Measurements from ENCODE around the gene B3GAT3. TPM values are rescaled to one million over a fixed set of nuclear protein-coding genes. Genes with fewer than 3 reads are reported as not detected.
"Not testable (repeated sequence)": the region's sequence is repeated elsewhere in the genome, so short reads cannot be mapped to it uniquely, and the experiment has no call there.

Gene B3GAT3
- total and polyA plus RNA-seq, 9 donors, result 18.7 to 27.2 (median 22.6) TPM

DNA sequence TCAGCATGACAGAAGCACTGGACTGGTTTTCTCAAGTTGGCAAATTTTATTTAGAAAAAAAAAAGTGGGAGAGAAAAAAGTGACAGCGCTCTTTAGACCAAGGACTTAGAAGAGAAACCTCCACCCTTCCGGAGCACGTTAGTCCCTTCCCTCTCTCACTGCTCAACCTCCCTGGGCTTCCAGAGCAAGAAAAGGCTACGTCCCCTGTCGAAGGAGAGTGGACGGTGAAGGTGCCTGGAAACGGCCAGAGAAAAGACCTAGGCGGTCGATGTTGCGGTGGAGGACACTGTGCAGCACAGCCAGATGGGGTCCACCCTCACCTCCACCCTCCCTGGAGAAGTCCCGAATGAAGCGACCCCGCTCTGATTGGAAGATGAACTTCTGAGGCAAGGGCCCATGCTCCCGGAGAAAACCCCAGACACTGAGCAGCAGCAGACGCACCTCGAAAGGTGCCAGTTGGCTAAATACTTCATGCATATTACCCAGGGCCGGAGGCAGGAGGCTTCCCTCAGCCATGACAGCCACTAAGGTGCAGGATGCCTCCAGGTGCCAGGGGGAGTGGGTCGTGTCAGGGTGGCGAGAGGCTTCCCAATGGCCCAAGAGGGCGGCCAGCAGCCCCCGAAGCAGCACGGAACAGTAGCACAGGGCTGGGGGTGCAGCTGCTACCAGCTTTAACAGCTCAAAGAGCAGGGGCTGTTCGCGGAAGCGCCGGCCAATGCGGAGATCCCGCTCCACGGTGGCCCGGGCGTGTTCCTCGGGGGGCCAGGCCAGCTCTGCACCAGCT lies 25.2 kb upstream of the B3GAT3 start:
- no peak for DNase-seq
- WGBS (ENCODE audit: insufficient coverage), result 71% methylated on average over 24 of the region's 32 CpGs
- Histone ChIP-seq H3K4me3 (ENCODE audit: low read length) (no peak overlapping the region), H3K4me1 (ENCODE audit: control insufficient read depth, insufficient read depth, low read length) (peaks cover 23% of the 10 kb centered on the region), H3K27me3 (ENCODE audit: control insufficient read depth, insufficient read depth, low read length) (no peaks in the 10 kb centered on the region), H3K27ac (ENCODE audit: low read length) (peak overlapping the region; percentile 69), H3K9me3 (replicated peaks; ENCODE audit: control insufficient read depth, low read depth, low read length) (no peaks in the 10 kb centered on the region), H3K36me3 (ENCODE audit: control insufficient read depth, insufficient read depth, low read length) (peaks cover 50% of the 10 kb centered on the region)

DNA sequence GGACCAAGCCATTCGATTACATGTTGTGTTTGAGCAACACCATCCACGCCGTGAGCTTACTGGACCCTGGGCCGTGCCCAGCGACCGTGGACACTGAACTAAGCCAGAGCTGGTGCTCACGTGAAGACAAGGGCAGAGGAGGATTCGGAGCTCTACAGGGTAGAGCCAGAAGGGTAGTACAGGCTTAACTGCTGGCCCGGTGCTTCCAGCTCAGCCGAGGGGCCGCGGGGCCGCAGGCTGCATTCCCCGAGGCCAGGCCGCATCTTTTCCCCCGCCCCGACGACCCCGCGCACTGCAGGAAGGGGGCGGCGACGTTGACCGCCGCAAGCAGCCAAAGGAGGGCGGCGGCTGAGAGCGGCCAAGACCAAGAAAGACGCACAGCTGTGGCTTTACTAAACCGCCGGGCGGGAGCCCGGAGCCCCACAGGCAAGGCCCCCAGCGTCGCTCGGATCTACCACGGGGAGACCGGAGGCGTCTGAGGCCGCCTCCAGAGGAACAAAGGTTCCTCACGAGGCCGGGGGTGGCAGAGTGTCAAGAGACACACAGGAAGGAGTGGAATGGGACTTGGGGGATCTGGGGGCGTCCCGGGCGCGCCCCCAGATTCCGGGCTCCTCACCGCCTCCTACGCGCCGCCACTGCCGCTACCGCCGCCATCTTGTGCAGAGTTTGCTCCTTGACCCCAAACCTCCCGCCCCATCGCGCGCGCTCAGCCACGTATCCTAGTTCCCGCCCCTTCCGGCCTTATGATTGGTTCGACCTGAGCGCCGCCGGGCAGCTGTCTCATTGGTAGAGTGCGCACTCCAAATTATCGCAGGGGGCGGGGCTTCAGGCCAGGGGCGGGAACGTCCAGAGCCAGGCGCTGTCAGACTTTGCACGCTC lies 24.4 kb upstream of the B3GAT3 start, which contains the start of gene GANAB:
GANAB (minus strand) TSS at position 668 of the 879 bp plus-strand sequence; CDS start at position 654, 14 bp downstream.
- Histone ChIP-seq H3K4me3 (ENCODE audit: low read length) (peak within 1 kb of the TSS; percentile 98), H3K36me3 (ENCODE audit: control insufficient read depth, insufficient read depth, low read length) (peaks cover 50% of the 10 kb centered on the region), H3K4me1 (ENCODE audit: control insufficient read depth, insufficient read depth, low read length) (peaks cover 17% of the 10 kb centered on the region), H3K27me3 (ENCODE audit: control insufficient read depth, insufficient read depth, low read length) (no peaks in the 10 kb centered on the region), H3K27ac (ENCODE audit: low read length) (peak within 1 kb of the TSS; percentile 99), H3K9me3 (replicated peaks; ENCODE audit: control insufficient read depth, low read depth, low read length) (no peaks in the 10 kb centered on the region)
- peak; percentile 99 for DNase-seq
- under 1% methylated on average over 70 of the region's 73 CpGs for WGBS (ENCODE audit: insufficient coverage)

DNA sequence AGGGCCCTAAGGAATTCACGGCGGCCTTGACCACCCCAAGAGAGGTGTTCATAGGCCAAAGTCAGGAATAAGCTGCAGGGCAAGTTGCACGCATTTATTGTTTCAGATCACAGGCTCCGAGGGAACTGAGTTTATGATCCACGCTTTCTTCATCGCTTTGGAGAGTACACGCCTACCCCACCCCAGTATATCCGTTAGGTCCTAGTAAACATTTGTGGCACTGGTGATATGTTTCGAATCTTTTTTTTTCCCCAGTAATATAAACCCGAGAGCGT lies 23.8 kb upstream of the B3GAT3 start:
- WGBS (ENCODE audit: insufficient coverage), result 14% methylated on average over 2 of the region's 11 CpGs
- Histone ChIP-seq H3K27me3 (ENCODE audit: control insufficient read depth, insufficient read depth, low read length) (no peaks in the 10 kb centered on the region), H3K4me3 (ENCODE audit: low read length) (peak overlapping the region; percentile 98), H3K4me1 (ENCODE audit: control insufficient read depth, insufficient read depth, low read length) (peaks cover 17% of the 10 kb centered on the region), H3K9me3 (replicated peaks; ENCODE audit: control insufficient read depth, low read depth, low read length) (no peaks in the 10 kb centered on the region), H3K36me3 (ENCODE audit: control insufficient read depth, insufficient read depth, low read length) (peaks cover 52% of the 10 kb centered on the region), H3K27ac (ENCODE audit: low read length) (peak overlapping the region; percentile 99)
- no peak for DNase-seq

DNA sequence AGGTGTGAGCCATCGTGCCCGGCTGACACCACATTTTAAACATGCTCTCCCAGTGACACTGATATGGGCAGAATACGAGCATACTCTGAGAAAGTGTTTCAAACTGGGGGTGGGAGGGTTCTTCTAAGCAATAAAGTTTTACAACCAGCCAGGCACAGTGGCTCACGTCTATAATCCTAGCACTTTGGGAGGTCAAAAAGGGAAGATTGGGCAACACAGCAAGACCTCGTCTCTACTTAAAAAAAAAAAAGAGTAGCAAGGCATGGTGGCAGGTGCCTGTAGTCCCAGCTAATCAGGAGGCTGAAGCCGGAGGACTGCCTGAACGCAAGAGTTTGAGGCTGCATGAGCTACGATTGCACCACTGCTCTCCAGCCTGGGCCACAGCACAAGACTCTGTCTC lies 22.4 kb upstream of the B3GAT3 start:
- Histone ChIP-seq H3K4me3 (ENCODE audit: low read length) (no peak overlapping the region), H3K36me3 (ENCODE audit: control insufficient read depth, insufficient read depth, low read length) (peaks cover 52% of the 10 kb centered on the region), H3K27me3 (ENCODE audit: control insufficient read depth, insufficient read depth, low read length) (no peaks in the 10 kb centered on the region), H3K9me3 (replicated peaks; ENCODE audit: control insufficient read depth, low read depth, low read length) (no peaks in the 10 kb centered on the region), H3K4me1 (ENCODE audit: control insufficient read depth, insufficient read depth, low read length) (peaks cover 17% of the 10 kb centered on the region), H3K27ac (ENCODE audit: low read length) (no peak overlapping the region)
- DNase-seq, result no peak
- 77% methylated on average over 4 of the region's 8 CpGs for WGBS (ENCODE audit: insufficient coverage)

DNA sequence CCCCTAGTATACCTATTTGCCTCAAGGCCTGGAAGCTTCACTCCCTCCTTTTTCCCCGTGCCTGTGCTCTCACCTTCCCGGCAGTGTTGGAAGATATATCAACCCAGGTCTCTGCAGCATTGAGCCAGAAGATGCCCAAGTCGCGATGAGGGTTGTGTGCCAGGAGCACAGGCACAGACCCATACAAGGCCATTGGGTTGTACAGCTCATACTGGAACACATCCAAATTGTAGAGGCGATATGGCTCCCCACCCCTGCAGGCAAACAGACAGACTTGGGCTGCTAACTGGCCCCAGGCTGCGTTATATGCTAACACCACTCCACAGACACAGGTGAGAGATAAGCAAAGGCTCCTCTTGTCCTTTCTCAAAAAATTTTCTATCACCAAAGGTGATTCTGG lies 10.7 kb upstream of the B3GAT3 start:
- Histone ChIP-seq H3K4me3 (ENCODE audit: low read length) (no peak overlapping the region), H3K9me3 (replicated peaks; ENCODE audit: control insufficient read depth, low read depth, low read length) (no peaks in the 10 kb centered on the region), H3K36me3 (ENCODE audit: control insufficient read depth, insufficient read depth, low read length) (peaks cover 94% of the 10 kb centered on the region), H3K4me1 (ENCODE audit: control insufficient read depth, insufficient read depth, low read length) (no peaks in the 10 kb centered on the region), H3K27me3 (ENCODE audit: control insufficient read depth, insufficient read depth, low read length) (no peaks in the 10 kb centered on the region), H3K27ac (ENCODE audit: low read length) (no peak overlapping the region)
- WGBS (ENCODE audit: insufficient coverage), result 90% methylated on average over 3 of the region's 6 CpGs
- no peak for DNase-seq

DNA sequence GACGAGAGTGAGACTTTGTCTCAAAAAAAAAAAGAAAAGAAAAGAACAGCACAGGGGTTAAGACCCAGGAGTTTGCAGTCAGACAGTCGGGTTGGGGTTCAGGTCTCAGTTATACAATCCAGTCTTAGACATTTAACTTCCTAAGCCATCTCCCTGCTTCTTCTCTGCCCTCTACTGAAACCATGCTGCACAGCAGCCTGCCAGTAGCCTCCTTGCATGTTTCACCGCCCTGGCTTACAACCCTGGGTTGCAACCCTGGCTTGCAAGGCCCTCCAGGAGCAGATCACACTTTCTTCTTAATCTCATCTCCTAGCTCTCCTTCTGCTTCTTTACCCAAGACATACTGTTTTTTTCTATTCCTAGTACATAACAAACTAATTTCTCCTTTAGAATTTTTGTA lies 5.9 kb upstream of the B3GAT3 start:
- Histone ChIP-seq H3K27me3 (ENCODE audit: control insufficient read depth, insufficient read depth, low read length) (no peaks in the 10 kb centered on the region), H3K36me3 (ENCODE audit: control insufficient read depth, insufficient read depth, low read length) (peaks cover 79% of the 10 kb centered on the region), H3K27ac (ENCODE audit: low read length) (no peak overlapping the region), H3K4me1 (ENCODE audit: control insufficient read depth, insufficient read depth, low read length) (no peaks in the 10 kb centered on the region), H3K4me3 (ENCODE audit: low read length) (no peak overlapping the region), H3K9me3 (replicated peaks; ENCODE audit: control insufficient read depth, low read depth, low read length) (no peaks in the 10 kb centered on the region)
- no peak for DNase-seq
- whole genome bisulfite sequencing (ENCODE audit: insufficient coverage), result 52% methylated on average over 3 of the region's 3 CpGs

DNA sequence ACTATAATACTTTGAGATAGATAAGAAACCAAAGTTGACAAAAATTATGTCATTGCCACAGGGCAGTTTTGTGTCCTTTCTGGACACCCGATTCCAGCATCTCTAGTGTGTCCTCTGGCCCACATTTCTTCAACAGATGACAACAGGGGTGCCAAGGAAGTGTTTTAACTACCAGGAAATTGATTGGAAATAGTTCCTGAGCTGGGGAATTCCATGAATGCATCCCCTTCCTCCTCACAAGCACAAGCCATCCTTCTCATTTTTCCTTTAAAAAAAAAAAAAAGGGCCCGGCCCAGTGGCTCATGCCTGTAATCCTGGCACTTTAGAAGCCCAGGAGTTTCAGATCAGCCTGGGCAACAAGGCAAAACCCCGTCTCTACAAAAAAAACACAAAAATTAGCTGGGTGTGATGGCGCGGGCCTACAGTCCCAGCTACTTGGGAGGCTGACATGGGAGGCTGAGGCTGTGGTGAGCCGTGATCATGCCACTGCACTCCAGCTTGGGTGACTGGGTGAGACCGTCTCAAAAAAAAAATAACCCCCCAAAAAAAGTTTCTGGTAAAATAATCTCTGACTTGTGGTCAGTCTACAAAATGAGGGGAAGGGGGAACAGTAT lies 797 bp upstream of the B3GAT3 start:
- Histone ChIP-seq H3K36me3 (ENCODE audit: control insufficient read depth, insufficient read depth, low read length) (peaks cover 32% of the 10 kb centered on the region), H3K27me3 (ENCODE audit: control insufficient read depth, insufficient read depth, low read length) (no peaks in the 10 kb centered on the region), H3K9me3 (replicated peaks; ENCODE audit: control insufficient read depth, low read depth, low read length) (no peaks in the 10 kb centered on the region), H3K4me1 (ENCODE audit: control insufficient read depth, insufficient read depth, low read length) (peaks cover 19% of the 10 kb centered on the region), H3K27ac (ENCODE audit: low read length) (peak overlapping the region; percentile 96), H3K4me3 (ENCODE audit: low read length) (peak overlapping the region; percentile 73)
- no peak for DNase-seq
- WGBS (ENCODE audit: insufficient coverage), result no CpG with 5 or more reads among the region's 7 CpGs

DNA sequence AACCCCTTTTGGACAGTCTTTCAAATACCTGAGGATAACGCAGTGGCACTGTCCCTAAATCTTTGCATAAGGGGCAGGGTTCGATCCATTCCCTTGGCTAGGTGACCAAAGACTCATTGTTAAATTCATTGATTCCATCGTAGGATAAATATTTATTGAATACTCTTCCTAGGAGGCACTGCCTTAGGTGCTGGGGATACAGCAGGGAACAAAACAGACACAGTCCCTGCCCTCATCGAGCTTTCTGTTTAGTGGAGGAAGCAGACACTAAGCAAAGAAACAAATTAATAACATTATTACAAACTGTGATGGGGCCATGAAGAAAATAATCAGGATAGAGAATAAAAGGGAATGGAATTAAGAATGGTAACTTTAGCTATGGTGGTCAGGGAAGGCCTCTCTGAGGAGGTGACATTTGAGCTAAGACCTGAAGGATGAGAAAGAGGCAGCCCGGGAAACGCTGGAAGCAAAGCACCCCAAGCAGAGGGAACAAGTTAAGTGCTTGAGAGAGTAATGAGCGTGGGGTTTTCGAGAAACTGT lies 689 bp downstream of the B3GAT3 start:
- H3K9me3 ChIP-seq (replicated peaks; ENCODE audit: control insufficient read depth, low read depth, low read length), result no peaks in the 10 kb centered on the region
- no peaks in the 10 kb centered on the region for H3K27me3 ChIP-seq (ENCODE audit: control insufficient read depth, insufficient read depth, low read length)
- 17% methylated on average over 5 of the region's 8 CpGs for WGBS (ENCODE audit: insufficient coverage)
- peak overlapping the region; percentile 96 for H3K27ac ChIP-seq (ENCODE audit: low read length)
- H3K36me3 ChIP-seq (ENCODE audit: control insufficient read depth, insufficient read depth, low read length), result peaks cover 33% of the 10 kb centered on the region
- peaks cover 19% of the 10 kb centered on the region for H3K4me1 ChIP-seq (ENCODE audit: control insufficient read depth, insufficient read depth, low read length)
- peak overlapping the region; percentile 73 for H3K4me3 ChIP-seq (ENCODE audit: low read length)
- DNase-seq, result no peak

DNA sequence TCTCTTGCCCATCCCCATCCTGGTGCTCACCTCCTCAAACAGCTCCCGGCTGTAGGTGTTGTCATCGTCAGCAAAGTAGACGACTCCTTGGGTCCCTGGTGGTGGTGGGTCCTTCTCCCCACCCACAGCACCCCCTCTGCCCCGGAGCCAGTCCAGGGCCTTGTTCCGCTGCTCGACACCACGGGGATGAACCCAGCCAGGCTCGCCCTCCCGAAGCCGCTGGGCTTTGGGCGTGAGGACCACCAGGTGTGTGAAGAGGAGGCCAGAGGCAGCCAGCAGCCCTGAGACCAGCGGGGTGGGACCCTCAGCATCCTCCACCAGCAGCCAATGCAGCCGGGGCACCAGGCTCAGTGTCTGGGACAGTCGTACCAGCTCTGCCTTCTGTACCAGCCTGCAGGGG lies 4.8 kb downstream of the B3GAT3 start:
- Histone ChIP-seq H3K36me3 (ENCODE audit: control insufficient read depth, insufficient read depth, low read length) (peaks cover 34% of the 10 kb centered on the region), H3K4me1 (ENCODE audit: control insufficient read depth, insufficient read depth, low read length) (peaks cover 22% of the 10 kb centered on the region)
- not testable (repeated sequence) for H3K27ac ChIP-seq (ENCODE audit: low read length); DNase-seq; H3K9me3 ChIP-seq (replicated peaks; ENCODE audit: control insufficient read depth, low read depth, low read length); H3K4me3 ChIP-seq (ENCODE audit: low read length); H3K27me3 ChIP-seq (ENCODE audit: control insufficient read depth, insufficient read depth, low read length)
- WGBS (ENCODE audit: insufficient coverage), result 83% methylated on average over 9 of the region's 14 CpGs

DNA sequence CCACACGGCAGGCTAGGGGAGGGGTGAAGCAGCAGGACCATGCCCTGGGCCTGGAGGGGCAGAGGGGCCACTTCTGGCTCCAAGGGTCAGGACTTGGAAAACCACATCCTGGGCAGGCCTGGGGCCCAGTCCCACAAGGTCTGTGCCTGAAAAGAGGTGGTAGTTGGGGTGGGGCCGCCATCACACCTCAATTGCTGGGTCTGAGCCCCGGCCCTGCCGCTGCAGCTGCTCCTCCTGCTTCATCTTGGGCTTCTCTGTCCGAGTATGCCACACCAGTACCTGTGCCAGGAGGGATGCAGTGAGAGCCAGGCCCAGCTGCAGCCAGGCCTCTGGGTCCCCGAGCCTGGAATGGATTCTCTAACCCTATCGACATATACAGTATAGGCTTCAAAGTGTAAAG lies 6.3 kb downstream of the B3GAT3 start:
- no peak for DNase-seq
- Histone ChIP-seq H3K4me1 (ENCODE audit: control insufficient read depth, insufficient read depth, low read length) (peaks cover 27% of the 10 kb centered on the region), H3K36me3 (ENCODE audit: control insufficient read depth, insufficient read depth, low read length) (peaks cover 36% of the 10 kb centered on the region), H3K4me3 (ENCODE audit: low read length) (no peak overlapping the region), H3K27me3 (ENCODE audit: control insufficient read depth, insufficient read depth, low read length) (peaks cover 2% of the 10 kb centered on the region), H3K9me3 (replicated peaks; ENCODE audit: control insufficient read depth, low read depth, low read length) (no peaks in the 10 kb centered on the region), H3K27ac (ENCODE audit: low read length) (no peak overlapping the region)
- WGBS (ENCODE audit: insufficient coverage), result 85% methylated on average over 2 of the region's 7 CpGs
